ENCODE data around the gene RHOF. TPM values are rescaled to one million over a fixed set of nuclear protein-coding genes. Genes with fewer than 3 reads are reported as not detected.

RHOF gene
- total RNA-seq, 1 donor from 2014 or later, result 16.5 TPM

DNA sequence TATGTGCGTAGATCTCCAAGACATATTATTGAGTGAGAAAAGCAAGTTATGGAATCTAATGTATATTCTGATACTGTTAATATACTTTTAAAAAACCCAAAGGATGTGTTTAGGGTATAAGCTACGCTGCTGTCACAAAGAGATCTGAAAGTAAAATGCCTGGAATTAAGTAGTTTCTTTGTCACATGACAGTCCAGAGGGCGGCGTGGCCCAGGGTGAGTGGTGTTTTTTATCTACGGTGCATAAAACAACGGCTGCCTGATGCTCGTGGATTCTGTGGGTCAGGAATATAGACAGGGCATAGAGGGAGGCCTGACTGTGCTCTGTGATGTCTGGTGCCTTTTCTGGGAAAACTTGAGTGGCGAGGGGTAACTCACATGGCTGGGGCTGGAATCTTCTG lies 59.6 kb downstream of the RHOF start:
- H3K4me1 ChIP-seq, result no peaks in the 10 kb centered on the region
- DNase-seq (ENCODE audit: extremely low spot score in 2 of 2), result no peak
- TF ChIP-seq POLR2AphosphoS5 (IDR thresholded peaks at IDR 0.05; ENCODE audit: insufficient read depth in 1 of 2, low read depth in 1 of 2) (no peak), POLR2A (IDR thresholded peaks at IDR 0.05) (no peak)
- TF ChIP-seq, protein P1, sequence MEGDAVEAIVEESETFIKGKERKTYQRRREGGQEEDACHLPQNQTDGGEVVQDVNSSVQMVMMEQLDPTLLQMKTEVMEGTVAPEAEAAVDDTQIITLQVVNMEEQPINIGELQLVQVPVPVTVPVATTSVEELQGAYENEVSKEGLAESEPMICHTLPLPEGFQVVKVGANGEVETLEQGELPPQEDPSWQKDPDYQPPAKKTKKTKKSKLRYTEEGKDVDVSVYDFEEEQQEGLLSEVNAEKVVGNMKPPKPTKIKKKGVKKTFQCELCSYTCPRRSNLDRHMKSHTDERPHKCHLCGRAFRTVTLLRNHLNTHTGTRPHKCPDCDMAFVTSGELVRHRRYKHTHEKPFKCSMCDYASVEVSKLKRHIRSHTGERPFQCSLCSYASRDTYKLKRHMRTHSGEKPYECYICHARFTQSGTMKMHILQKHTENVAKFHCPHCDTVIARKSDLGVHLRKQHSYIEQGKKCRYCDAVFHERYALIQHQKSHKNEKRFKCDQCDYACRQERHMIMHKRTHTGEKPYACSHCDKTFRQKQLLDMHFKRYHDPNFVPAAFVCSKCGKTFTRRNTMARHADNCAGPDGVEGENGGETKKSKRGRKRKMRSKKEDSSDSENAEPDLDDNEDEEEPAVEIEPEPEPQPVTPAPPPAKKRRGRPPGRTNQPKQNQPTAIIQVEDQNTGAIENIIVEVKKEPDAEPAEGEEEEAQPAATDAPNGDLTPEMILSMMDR (IDR thresholded peaks at IDR 0.05), result no peak
- no peaks in the 10 kb centered on the region for H3K27me3 ChIP-seq
- H3K27ac ChIP-seq, result no peak overlapping the region
- no peak overlapping the region for H3K4me3 ChIP-seq
- H3K36me3 ChIP-seq, result no peaks in the 10 kb centered on the region
- intact Hi-C loops (cut with DNase I), result no loop called here
- no peaks in the 10 kb centered on the region for H3K9me3 ChIP-seq

DNA sequence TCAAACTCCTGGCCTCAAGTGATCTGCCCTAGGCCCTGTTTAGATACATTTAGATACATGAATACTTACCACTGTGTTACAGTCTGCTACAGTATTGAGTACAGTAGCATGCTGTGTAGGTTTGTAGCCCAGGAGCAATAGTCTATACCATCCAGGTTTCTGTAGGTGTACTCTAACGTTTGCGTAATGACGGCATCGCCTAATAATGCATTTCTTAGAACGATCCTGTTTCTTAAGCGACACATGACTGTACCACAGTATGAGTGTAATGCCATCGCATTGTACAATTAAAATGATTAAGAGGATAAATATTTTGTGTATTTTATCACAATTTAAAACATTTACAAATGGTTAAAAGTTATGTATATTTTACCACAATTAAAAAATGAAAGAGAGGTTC lies 62.0 kb downstream of the RHOF start:
- intact Hi-C loops (cut with DNase I), result no loop called here
- H3K27ac ChIP-seq, result no peak overlapping the region
- H3K9me3 ChIP-seq, result no peaks in the 10 kb centered on the region
- no peak overlapping the region for H3K4me3 ChIP-seq
- no peaks in the 10 kb centered on the region for H3K4me1 ChIP-seq
- H3K36me3 ChIP-seq, result no peaks in the 10 kb centered on the region
- DNase-seq (ENCODE audit: extremely low spot score in 2 of 2), result no peak
- no peaks in the 10 kb centered on the region for H3K27me3 ChIP-seq
- TF ChIP-seq POLR2AphosphoS5 (IDR thresholded peaks at IDR 0.05; ENCODE audit: insufficient read depth in 1 of 2, low read depth in 1 of 2), result no peak
- TF ChIP-seq POLR2A (IDR thresholded peaks at IDR 0.05), result no peak

DNA sequence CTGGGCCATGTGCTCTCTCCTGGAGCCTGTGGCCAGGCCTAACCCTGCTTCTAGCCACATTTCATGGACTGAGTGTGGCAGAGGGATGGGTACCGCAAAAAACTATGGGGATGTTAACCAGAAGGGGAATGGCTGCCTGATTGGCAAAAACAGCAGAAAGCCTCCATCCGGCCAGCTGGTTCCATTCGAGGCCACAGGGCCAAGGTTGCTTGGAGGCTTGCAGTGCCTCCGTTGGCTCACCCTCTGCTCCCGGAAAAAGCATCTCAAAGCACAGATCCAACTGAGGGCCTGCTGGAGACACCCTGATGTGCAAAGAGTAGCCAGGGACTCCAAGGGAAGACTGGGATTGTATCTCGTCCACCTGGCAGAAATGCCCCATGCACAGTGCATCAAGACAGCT lies 64.5 kb downstream of the RHOF start:
- H3K27ac ChIP-seq, result no peak overlapping the region
- no peaks in the 10 kb centered on the region for H3K36me3 ChIP-seq
- no peak for DNase-seq (ENCODE audit: extremely low spot score in 2 of 2)
- no peak overlapping the region for H3K4me3 ChIP-seq
- no peaks in the 10 kb centered on the region for H3K4me1 ChIP-seq
- no peaks in the 10 kb centered on the region for H3K27me3 ChIP-seq
- TF ChIP-seq POLR2A (IDR thresholded peaks at IDR 0.05) (no peak), POLR2AphosphoS5 (IDR thresholded peaks at IDR 0.05; ENCODE audit: insufficient read depth in 1 of 2, low read depth in 1 of 2) (no peak)
- TF ChIP-seq, protein P1 (IDR thresholded peaks at IDR 0.05), result no peak
- no peaks in the 10 kb centered on the region for H3K9me3 ChIP-seq
- intact Hi-C loops (cut with DNase I), result no loop called here

Other genes with a start within 250 kb of the RHOF start
- 18.9 TPM for gene KDM2B, start 212.7 kb downstream of the RHOF start, total RNA-seq
- 18.2 TPM for gene ORAI1, start 167.2 kb downstream of the RHOF start, total RNA-seq
- not detected for gene MORN3, start 124.0 kb downstream of the RHOF start, total RNA-seq
- 3.9 TPM for gene TMEM120B, start 80.9 kb downstream of the RHOF start, total RNA-seq
- gene SETD1B, start 10.3 kb upstream of the RHOF start, total RNA-seq, result 10.6 TPM
- gene HPD, start 65.2 kb upstream of the RHOF start, total RNA-seq, result not detected
- gene PSMD9, start 95.1 kb upstream of the RHOF start, total RNA-seq, result 46.2 TPM
- 8.8 TPM for gene CFAP251, start 124.9 kb upstream of the RHOF start, total RNA-seq
- 8.1 TPM for gene BCL7A, start 228.2 kb upstream of the RHOF start, total RNA-seq

Data from vagina (tissue), 2 donors.